Measurements from ENCODE around the gene C9orf153.
"Not testable (repeated sequence)": the region's sequence is repeated elsewhere in the genome, so short reads cannot be mapped to it uniquely, and the experiment has no call there.

C9orf153 gene

DNA sequence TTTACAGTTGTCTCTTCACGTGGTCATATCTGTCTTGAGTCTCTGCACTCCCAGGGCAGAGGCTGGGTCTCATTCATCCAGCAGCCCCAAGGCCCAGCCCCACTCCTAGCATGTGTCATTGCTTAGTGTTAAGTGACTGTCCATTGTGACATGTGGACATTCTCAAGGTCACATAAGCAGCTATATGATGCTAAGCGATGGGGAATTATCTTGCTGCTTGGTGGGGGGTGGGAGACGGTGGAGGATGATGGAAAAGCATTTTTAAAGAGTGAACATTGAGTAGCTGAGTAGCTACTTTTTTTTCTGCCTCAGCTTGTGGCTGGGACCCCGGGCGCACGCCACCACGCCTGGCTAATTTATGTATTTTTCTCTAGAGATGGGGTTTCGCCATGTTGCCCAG is at the start of gene C9orf153:
Gene C9orf153 (minus strand): TSS at position 101 of the 400 bp plus-strand sequence. CDS start 30,054 bp downstream, outside the sequence.
- H3K27ac ChIP-seq: no peak within 1 kb of the TSS
- DNase-seq (ENCODE audit: low read depth, low spot score): no peak

DNA sequence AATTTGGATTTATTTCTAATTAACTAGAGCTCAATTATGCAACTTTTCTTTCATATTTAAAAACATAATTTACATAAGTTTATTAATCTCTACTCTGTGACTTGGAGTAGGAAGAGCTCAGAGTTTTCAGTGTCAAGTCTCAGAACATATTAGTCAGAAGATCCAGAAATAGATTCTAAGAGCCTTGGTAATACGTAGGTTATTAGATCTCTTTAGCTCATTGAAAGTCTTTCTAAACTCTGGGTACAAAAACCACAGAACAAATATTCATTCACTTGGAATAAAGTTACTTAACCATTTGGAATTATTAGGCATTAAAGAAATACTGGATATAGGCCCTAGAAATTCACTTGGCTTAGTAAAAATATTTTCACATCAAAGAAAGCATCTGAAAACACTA is 49.2 kb upstream of the C9orf153 start:
- H3K27ac ChIP-seq: no peak overlapping the region
- no peak for DNase-seq (ENCODE audit: low read depth, low spot score)

DNA sequence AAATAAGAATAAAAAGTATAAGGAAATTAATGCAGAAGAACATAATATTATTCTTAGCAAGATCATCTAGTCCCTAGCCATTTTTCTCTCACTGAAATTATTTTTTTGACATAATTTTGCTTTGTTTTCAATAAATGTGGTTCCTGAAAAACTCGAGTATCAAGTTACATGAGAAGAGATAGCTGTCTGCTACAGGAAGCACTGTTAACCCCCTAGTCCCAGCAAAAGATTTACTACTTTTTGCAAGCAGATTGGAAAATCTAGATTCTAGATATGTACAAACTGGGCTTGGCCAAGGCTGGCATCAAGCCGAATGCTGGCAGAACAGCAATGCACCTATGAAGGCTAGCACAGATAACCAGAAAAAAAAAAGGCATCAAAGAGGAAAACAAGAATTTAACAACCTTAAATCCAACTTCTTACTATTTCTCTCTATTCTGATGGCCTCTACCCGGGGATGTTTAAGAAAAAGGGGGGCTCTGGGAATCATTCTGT is 44.8 kb upstream of the C9orf153 start:
- H3K27ac ChIP-seq: peak overlapping the region; percentile 73
- no peak for DNase-seq (ENCODE audit: low read depth, low spot score)

DNA sequence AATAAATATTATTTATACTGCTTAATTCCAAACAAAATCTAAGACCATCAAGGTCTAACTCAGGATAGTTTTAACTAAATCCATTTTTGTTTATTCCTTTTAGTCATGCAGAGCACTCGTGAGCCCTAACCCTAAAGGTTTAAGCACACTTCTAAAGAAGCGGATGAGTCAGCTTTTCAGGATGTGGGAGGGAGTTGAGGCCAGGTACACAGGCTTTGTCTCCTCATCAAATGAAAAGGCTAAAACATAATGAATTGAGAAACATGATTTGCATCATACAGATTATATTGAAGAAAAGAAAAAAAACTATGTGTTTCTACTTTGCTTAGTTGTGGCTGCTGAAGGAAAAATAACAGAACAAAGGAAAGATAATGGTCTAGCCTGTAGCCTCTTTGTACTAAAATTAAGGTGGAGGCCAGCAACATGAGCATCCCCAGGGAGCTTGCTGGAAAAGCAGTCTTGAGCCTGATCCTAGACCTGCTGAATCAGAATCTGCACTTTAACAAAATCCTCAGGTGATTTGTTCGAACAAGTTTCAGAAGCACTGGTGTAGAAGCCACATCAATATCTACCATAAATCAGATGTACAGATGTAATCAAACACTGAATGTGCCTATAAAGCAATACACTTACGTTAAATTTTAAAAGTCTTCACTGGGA is 44.0 kb upstream of the C9orf153 start:
- peak; percentile 51 for DNase-seq (ENCODE audit: low read depth, low spot score)
- peak overlapping the region; percentile 73 for H3K27ac ChIP-seq

DNA sequence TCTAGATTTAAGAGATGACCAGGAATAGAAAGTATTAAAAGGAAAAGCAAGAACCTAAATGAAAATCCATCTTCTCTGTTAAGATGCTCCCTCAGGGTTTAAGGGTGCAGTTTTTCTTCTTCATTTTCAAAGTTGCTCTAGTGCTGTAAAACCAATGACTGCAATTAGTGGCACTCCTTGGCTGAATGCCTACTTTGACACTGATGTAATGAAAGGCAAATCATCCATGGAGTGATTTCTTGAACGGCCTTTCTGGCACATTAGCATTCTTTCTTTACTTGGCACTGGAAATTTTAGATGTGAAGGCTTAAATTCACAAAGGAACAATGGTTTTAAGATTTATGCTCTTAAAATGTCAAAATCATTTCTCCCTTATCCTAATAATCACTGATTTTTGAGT is 42.2 kb upstream of the C9orf153 start:
- no peak for DNase-seq (ENCODE audit: low read depth, low spot score)
- H3K27ac ChIP-seq: no peak overlapping the region

DNA sequence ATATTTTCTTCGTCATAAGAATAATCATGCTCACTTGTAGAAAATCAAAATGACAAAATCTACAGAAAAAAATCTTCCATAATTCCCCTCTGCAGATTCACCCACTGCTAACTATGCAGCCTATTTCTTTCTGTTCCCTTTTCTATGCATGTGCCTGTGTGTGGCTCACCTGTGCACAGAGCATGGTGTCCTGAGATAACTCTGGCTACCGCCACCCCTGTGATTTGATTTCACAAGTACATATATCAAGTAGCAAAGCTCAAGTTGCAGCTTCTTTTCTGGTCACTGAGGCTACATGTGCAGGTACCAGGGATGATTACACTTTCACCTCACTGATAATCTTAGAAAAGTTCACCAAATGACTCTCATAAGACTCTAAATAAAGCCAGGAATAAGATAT is 41.2 kb upstream of the C9orf153 start:
- DNase-seq (ENCODE audit: low read depth, low spot score): no peak
- H3K27ac ChIP-seq: no peak overlapping the region

DNA sequence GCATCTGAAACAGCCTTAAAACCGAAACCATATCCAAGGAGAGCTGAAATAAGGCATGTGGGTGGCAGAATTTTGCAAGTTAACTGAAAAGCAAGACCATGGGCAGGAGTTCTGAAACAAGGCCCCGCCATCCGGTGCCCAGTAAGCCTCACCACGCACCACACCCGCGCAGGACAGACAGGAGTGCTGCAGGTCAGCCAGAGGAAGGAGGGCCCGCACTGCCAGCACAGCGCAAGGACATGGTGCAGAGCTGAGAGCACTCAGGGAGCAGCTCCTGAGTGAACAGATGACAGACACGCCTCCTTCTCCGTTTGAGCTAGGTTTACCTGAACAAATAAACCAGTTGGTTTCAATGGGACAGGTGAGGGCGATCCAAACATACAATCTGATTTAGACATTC is 39.4 kb upstream of the C9orf153 start:
- no peak for DNase-seq (ENCODE audit: low read depth, low spot score)
- no peak overlapping the region for H3K27ac ChIP-seq

DNA sequence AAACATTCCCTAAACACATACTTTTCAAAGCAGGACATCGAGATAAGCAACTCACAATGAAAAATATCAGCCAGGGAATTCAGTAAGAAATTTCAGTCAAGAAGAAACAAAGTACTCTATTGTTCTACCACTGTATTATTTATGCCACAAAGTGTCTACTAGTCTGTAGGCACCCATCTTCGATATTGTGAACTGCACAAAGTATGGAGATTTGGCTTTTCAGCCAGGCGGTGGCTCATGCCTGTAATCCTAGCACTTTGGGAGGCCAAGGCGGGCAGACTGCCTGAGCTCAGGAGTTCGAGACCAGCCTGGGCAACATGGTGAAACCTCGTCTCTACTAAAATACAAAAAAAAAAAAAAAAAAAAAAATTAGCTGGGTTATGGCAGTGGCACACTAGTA is 30.9 kb upstream of the C9orf153 start:
- H3K27ac ChIP-seq; DNase-seq (ENCODE audit: low read depth, low spot score): not testable (repeated sequence)

DNA sequence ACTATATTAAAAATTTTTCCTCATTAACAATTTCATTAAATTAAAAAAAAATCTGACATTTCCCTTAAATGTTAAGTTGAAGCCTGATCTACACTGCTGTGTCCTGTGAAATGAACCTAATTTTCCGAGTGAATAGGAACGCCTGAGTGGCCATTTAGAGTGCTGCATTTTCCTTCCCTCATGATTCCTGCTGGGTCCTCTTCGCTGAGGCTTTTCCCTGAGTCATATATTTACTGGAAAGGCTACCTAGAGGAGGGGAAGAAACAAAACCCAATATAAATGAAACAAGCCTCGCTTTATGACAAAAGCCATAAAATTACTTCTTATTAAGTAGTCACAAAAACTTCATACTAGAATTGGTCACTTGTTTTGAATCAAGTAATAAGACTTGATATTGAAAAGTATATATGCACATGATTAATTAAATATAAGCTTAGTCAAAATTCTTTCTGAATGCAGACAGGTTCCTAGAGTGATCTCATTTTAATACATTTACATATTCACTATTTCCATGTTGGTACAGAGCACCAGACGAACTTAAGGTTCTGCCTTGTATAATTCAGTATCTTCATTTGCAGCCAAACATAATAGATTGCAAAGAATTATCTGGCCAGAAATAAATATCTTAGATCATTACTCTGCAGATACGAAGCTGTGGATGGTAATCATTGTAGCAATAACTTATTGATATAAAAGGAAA is 29.2 kb upstream of the C9orf153 start:
- H3K27ac ChIP-seq: no peak overlapping the region
- DNase-seq (ENCODE audit: low read depth, low spot score): no peak

DNA sequence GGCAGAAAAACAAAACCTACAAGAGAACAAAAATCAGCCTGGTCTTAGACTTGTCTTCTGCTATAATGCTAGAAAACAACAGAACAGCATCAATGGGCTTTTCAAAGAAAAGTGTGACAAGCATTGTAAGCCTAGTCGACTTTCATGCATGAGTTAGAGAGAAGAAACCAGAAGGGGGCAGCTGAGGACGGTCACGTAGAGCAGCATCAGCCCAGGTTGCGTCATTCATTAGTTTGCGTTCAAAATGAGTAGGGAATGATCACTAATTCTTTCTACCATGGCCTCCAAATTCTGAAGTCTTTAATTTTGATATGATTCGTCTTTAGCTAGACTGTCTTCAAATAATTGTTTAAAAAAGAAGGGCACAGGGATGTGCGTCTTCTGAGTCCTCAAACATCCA is 27.6 kb upstream of the C9orf153 start:
- H3K27ac ChIP-seq: no peak overlapping the region
- DNase-seq (ENCODE audit: low read depth, low spot score): no peak

DNA sequence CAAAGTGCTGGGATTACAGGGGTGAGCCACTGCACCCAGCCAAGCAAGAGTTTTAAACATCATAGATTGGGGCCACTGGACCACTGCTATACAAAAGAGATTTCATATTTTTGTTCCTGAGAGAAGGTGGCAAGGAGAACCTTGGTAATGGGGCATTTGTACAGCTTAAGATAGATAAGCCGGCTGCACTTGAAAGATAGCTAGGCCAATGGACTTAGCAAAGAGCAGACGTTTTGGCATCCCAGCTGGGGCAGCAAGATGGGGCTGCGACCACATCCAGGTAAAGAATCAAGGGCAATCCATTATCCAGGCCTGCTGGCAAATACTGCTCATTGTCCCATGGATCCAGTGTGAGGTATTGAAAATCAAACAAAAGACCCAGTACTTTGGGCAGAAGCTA is 26.8 kb upstream of the C9orf153 start:
- DNase-seq (ENCODE audit: low read depth, low spot score): no peak
- no peak overlapping the region for H3K27ac ChIP-seq

DNA sequence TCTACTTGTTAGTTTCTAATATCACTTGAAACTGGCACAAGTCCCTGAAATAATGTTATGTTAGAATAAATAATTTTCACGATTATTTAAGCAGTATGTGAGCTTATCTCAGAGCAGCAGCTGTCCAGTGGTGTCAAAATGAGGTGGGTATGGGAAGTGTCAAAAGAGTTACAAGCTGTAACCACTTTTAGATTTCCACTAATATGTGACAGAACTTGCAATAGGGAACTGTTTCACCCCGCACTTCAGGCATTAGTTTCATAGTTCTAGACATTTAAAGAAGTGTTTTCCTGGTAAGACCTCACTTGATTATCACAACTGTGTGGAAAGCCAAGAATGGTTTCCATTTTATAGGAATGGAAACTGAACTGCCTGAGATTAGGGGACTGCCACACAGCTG is 25.8 kb upstream of the C9orf153 start:
- no peak overlapping the region for H3K27ac ChIP-seq
- DNase-seq (ENCODE audit: low read depth, low spot score): no peak

DNA sequence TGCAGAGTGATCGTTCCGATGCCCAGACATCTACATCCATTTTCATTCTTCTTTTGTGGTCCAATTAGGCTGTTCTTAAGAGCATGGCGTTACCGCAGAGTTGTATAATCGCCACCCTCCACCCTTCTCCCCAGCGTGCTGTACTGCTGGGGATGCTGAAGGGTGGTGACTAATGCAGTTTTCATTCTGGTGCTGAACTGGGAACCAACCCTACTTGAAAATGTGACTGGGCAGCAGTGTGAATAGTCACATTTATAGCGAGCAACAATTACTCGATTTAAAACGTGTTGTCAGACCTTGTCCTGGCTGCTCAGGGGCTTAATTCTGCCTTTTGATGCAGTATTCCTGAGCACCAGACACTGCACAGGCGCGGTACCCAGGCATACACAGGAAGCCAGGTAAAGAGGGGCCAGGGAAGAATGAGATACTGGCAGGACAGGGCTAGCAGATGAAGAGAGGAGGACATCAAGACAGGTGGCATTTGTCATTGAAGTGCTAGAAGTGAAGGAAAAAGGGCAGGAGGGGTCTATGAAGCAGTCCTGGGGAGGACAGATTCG is 23.6 kb upstream of the C9orf153 start:
- H3K27ac ChIP-seq: peak overlapping the region; percentile 91
- DNase-seq (ENCODE audit: low read depth, low spot score): peak; percentile 79

DNA sequence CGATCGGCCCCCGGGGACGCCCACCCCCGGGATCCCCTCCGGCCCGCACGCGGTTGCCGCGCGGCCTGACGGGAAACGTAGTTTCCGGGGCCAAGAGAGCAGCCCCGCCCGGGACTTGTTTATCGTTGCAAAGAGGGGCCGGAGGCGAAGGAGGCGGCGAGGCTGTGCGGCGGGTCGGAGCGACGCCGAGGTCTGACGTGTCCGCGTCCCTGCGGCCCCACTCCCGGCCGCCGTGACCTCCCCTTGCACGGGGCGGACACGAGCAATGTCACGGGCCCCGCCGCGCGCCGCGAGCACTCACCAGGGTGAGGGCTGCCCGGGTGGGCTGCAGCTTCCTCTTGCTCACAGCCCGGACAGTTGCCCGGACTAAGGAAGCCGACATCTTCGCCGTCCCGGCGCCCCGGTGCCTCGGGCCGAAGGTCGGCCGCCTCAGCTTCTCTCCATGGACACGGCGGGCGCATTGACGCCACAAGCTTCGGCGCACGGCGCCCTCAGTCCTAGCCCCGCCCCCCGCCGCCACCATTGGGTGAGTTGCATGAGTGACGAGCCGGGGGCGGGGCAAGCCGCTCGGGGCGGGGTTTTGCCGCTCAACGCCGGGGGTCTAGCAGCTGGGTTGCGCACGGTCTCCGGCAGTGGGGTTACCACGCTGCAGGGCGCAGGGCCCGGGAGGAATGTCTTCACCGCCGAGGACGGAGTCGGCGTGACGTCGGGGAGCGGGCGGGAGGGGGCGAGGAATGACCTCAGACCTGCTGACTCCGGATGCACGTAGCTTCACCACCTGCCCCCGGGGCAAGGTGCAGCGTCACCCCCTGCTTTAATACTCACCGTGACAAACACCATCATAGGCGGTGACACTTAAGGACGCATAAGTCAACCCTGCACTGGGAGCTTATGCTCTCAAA is 22.9 kb upstream of the C9orf153 start, which contains the start of gene ISCA1:
Gene ISCA1 (minus strand): TSS at position 462 of the 902 bp plus-strand sequence. CDS start 80 bp downstream, at position 382.
- peak; percentile 50 for DNase-seq (ENCODE audit: low read depth, low spot score)

DNA sequence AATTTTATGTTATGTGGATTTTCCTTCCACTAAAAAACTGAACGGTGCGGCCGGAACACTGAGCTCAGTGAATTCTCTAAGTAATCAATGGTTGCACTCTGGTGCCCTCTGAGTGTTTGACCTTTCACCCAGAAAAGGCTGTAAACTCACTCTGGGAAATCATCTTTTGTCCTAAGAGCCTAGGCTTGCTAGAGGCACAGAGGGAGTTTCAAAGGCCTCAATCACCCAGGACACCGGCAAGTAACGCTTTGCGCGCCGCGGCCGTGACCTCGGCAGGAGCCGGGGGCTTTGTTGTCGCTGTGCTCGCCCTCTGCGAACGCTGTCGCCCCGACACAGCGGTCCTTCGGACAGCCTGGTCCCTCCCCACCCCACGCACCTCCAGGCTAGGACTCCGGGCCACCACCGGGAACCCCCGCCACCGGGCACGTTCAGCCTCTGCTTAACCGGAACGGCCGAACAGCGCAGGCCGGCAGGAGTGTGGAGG is 22.2 kb upstream of the C9orf153 start:
- DNase-seq (ENCODE audit: low read depth, low spot score): no peak
- peak overlapping the region; percentile 91 for H3K27ac ChIP-seq

More for the DNA sequence above, 22.9 kb upstream of the C9orf153 start, which contains the start of gene ISCA1:
- peak within 1 kb of the TSS; percentile 91 for H3K27ac ChIP-seq

DNA sequence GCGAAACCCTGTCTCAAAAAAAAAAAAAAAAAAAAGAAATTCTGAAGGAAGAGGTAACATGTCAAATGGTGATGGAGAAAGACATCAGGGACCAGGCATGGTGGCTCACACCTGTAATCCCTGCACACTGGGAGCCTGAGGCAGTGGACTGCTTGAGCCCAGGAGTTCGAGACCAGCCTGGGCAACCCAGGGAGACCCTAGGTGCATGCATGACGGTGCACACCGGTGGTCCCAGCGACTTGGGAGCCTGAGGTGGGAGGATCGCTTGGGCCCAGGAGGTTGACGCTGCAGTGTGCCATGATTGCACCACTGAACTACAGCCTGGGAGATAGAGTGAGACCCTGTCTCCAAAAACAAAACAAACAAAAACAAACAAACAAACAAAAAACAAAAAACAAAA is 21.1 kb upstream of the C9orf153 start:
- no peak overlapping the region for H3K27ac ChIP-seq
- DNase-seq (ENCODE audit: low read depth, low spot score): no peak

DNA sequence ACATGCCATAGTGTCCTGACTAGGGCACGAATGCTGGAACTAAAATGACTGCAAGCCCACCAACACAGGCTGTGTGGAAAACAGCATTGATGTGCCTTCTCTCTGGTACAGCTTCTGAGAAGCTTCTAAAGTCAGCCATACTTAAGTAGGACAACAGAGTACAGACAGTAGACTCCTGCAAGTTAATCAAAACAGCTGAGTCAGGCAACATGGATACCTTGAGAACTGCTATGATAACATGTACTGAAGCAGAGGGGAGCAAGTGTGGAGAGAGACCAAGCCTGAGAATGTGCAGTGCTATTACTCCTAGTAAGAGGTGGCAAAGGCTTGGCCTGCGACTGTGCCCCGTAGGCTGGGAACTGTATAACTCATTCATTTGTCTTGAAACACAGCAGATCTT is 20.4 kb upstream of the C9orf153 start:
- H3K27ac ChIP-seq: no peak overlapping the region
- DNase-seq (ENCODE audit: low read depth, low spot score): no peak

DNA sequence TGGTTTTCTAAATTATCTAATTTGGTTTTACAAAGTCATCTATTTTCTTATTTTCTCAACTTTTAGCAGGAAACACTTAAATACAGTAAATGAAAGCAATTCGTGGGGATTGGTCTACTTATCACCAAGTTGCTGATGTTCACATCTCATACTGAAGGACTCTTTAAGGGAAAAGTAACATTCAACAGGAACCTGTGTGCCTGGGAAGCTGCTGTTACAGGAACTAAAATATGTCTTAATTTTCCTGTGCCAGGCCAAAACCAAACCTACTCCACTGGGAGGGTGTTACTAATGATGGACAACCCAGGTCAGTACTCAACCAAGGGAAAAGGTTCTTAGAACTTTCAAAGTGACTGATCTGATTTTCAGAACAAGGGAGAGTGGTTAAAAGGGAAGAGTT is 17.6 kb upstream of the C9orf153 start:
- no peak overlapping the region for H3K27ac ChIP-seq
- no peak for DNase-seq (ENCODE audit: low read depth, low spot score)

DNA sequence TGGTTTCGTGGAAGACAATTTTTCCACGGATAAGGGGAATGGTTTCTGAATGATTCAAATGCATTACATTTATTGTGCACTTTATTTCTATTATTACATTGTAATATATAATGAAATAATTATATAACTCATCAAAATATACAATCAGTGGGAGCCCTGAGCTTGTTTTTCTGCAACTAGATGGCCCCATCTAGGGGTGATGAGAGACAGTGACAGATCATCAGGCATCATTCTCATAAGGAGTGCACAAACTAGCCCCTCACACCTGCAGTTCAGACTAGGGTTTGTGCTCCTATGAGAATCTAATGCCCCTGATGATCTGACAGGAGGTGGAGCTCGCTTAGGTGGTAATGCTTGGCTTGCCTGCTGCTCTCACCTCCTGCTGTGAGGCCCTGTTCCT is 16.5 kb upstream of the C9orf153 start:
- DNase-seq (ENCODE audit: low read depth, low spot score): no peak
- no peak overlapping the region for H3K27ac ChIP-seq
